Measurements from ENCODE around the gene CMSS1.

The CMSS1 gene

DNA sequence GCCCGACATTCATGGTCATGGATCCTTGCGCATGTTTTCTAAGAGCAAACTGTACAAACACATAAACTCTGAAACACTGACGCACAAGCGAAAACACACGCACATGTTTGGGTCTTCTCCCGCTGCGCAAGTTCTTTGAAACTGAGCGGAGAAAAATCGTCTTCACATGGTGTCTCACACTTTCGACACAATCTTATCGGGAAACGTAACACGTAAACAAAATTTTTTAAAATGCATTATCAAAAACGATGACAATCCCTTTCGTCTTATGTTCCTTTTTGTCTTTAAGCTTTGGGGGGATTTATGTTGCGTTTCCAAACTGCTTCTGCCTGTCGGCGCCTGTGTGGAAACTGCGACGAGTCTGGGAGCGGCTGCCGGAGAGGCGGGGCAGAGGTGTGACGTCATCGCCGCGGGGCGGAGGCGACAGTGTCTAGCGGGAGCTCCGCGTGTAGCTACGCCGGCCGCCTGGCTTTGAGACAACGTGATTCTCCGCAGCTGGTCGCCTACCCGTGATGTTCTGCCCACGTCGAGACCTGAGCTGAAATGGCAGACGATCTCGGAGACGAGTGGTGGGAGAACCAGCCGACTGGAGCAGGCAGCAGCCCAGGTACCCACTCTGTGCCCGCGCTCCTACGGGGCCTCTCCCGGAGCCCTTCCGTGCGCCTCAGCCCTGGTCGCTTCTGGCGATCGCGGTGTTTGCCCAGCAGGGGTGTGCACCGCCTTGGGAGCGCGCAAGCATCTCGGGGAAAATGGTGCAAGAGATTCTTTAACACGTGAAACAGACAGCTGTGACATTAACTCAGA, at the start of gene CMSS1:
Gene CMSS1, plus strand, starts transcription at position 426 of the 804 bp plus-strand sequence.
- DNase-seq: peak; percentile 95

- DNase-seq: no peak
Measured at GRCh38 chr3:99768126-99768525, 49.5 kb upstream of the CMSS1 start.

GRCh38 chr3:99768808-99769501, 48.7 kb upstream of the CMSS1 start:
- no peak for DNase-seq

- DNase-seq: no peak
Measured at GRCh38 chr3:99772171-99772570, 45.5 kb upstream of the CMSS1 start.

- DNase-seq: no peak
Measured at GRCh38 chr3:99772671-99773070, 45.0 kb upstream of the CMSS1 start.

DNA sequence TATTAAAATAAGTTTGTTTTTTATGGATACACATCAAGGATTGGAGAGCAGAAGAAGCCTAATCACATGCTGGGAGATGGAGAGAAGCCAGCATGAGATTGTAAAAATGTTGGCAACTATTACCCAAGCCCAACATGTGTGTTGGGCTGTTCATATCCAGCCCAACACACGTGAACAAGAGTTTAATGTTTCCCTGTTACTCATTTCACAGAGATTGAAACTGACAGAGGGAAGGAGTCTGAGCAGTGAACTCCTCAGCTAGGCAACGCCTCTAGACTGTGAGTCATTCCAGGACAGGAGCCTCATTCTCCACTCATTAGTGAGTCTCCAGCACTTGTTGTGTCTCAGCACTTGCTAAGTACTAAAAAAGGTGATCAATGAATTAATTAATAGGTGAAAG, 43.2 kb upstream of the CMSS1 start:
- no peak for DNase-seq

DNA sequence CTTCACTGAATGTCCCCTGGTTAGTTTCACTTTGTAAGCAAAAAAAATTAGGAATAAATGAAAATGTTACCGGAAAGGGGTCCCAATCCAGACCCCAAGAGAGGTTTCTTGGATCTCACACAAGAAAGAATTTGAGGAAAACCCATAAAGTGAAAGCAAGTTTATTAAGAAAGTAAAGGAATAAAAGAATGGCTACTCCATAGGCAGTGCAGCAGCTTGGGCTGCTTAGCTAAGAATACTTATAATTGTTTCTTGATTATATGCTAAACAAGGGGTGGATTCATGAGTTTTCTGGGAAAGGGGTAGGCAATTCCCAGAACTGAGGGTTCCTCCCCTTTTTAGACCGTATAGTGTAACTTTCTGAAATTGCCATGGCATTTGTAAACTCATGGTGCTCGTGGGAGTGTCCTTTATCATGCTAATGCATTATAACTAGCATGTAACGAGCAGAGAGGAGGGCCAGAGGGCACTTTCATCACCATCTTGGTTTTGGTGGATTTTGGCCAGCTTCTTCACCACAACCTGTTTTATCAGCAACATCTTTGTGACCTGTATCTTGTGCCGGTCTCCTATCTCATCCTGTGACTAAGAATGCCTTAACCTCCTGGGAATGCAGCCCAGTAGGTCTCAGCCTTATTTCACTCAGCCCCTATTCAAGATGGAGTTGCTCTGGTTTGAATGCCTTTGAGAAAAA, 41.0 kb upstream of the CMSS1 start:
- no peak for DNase-seq

GRCh38 chr3:99777210-99777549, 40.5 kb upstream of the CMSS1 start:
- DNase-seq: no peak

DNA sequence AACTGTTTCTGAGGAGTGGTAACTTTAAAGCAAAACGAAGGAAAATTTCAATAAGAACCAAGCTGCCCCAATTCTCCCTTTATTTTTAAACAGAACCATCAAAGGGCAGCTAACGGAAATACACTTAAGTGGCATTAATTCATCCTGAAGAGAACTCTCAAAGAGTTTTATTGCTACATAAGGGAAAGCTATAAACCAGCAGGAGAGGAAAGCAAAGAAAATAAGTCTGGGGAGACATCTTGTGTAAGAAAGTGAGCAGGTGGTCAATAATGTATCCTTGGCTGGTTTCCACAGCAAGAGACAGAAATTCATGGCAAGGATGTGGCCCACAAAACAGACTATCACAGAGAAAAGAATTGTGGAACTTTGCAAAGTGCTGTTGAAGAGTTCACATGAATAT, 40.0 kb upstream of the CMSS1 start:
- no peak for DNase-seq

DNA sequence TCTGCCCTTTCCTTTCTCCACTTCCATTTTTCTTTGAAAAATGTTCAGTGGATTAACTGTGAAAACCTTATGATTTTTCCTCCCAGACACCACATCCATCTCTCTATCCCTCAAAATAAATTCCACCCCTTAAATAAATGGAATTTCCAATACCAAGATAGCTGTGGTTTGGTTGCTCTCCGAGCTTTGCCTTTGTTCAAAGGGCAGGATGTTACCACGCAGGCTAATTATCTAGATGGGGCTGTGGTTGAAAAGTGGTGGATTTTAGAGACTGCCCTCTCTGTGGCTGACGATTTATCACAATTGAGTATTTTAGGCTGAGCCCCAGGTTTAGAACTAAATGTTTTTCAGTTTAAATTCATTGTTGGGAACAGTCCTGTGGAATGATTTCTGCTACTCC, 36.9 kb upstream of the CMSS1 start:
- no peak for DNase-seq

DNA sequence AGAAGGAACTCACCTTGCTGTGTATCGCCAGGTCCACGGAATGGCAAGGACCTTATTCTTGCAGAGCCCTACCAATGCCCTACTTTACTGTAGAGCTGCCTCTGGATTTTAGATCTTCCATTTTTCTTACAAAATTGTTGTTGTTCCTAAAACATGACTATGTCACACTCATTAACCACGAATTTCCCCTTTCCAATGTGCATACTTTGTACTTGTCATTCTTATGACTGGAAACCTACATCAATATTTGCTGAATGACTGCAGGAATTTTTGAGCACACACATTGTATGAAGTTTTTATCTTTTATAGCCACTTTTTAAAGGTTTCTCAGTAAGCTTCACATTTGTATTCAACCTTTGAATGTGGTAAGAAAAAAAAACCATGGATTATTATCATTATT, 35.9 kb upstream of the CMSS1 start:
- no peak for DNase-seq

GRCh38 chr3:99783011-99783573, 34.6 kb upstream of the CMSS1 start:
- no peak for DNase-seq

- no peak for DNase-seq
Measured at GRCh38 chr3:99789011-99789721, 28.5 kb upstream of the CMSS1 start.

DNA sequence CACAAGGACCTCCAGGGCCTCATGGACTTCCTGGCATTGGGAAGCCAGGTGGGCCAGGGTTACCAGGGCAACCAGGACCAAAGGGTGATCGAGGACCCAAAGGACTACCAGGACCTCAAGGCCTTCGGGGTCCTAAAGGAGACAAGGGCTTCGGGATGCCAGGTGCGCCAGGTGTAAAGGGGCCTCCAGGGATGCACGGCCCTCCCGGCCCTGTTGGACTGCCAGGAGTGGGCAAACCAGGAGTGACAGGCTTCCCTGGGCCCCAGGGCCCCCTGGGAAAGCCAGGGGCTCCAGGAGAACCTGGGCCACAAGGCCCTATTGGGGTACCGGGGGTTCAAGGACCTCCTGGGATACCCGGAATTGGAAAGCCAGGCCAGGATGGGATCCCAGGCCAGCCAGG, 23.2 kb upstream of the CMSS1 start:
- DNase-seq: no peak

DNA sequence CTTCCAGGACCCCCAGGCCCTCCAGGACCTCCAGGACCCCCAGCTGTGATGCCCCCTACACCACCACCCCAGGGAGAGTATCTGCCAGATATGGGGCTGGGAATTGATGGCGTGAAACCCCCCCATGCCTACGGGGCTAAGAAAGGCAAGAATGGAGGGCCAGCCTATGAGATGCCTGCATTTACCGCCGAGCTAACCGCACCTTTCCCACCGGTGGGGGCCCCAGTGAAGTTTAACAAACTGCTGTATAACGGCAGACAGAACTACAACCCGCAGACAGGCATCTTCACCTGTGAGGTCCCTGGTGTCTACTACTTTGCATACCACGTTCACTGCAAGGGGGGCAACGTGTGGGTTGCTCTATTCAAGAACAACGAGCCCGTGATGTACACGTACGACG, 22.1 kb upstream of the CMSS1 start:
- no peak for DNase-seq

- no peak for DNase-seq
Measured at GRCh38 chr3:99799422-99799821, 18.2 kb upstream of the CMSS1 start.

DNA sequence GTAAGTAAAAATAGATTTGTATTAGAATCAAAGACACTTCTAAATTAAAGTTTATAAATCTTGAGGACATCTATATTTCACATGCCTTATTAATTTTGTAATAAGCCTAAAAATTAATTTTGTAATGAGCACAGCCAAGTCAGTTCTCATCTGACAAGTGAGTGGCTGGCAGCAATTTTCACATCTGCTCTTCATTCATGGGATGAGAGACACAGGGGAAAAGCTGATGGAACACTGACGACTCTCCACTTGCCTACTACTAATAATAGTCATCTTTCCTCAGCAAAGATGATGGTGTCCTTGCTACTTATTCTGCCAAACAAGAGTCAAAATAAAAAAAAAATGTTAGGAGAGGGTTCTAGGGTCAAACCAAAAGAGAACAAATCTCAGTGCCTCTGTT, 14.4 kb upstream of the CMSS1 start:
- no peak for DNase-seq

DNA sequence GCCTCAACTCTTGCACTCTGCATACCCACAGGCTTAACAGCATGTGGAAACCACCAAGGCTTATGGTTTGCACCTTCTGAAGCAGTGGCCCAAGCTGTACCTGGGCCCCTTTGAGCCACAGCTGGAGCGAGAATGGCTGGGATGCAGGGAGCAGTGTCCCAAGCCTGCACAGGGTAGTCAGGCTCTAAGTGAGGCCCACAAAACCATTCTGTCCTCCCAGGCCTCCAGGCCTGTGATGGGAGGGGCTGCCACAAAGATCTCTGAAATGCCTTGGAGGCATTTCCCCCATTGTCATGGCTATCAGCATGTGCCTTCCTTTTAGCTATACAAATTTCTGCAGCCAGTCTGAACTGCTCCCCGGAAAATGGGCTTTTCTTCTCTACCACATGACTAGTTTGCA, 12.5 kb upstream of the CMSS1 start:
- no peak for DNase-seq

GRCh38 chr3:99808163-99808794, 9.4 kb upstream of the CMSS1 start:
- no peak for DNase-seq

- no peak for DNase-seq
Measured at GRCh38 chr3:99809565-99809964, 8.1 kb upstream of the CMSS1 start.

GRCh38 chr3:99810403-99810802, 7.3 kb upstream of the CMSS1 start:
- no peak for DNase-seq

DNA sequence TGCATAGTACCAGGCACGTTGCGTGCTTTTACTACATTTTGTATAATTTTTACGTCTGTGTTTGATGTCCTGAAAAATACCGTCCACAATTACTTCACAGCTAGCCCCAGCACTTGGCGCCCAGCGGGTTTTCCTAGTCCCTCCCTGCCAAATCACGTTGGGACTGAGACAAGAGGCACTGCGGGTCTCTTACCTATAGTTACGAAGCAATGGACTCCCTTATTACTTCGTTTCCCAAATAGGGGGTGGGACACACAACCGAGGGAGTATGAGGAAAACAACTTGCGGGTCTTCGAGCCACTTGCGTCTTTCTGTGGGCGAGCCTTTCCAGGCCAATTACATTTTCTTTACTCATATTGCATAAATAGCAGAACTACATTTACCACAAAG, 620 bp upstream of the CMSS1 start:
- DNase-seq: no peak

GRCh38 chr3:99818818-99819217, 1.2 kb downstream of the CMSS1 start:
- no peak for DNase-seq
